ENCODE data around the gene N4BP2L2.

GRCh38 chr13:32582991-32583390 lies 44.4 kb upstream of the N4BP2L2 start:
- TF ChIP-seq REST (IDR thresholded peaks at IDR 0.05; ENCODE audit: borderline replicate concordance) (no peak), EP300 (conservative IDR thresholded peaks at IDR 0.05; ENCODE audit: poor library complexity, severe bottlenecking) (no peak)

Measured in neural cell (in vitro differentiated cells).